SK-N-SH treated with all-trans-retinoic acid at 6 μM for 48 hours (cell line): ENCODE data around the gene ZCCHC24.

ENCODE experiments used
- TOX ChIP-seq: fragments of 250-450 bp; sonication (Bioruptor Pico); IDR thresholded peaks from 2 replicates; pipeline ENCODE4 v1.8.0; 2021; ENCODE audit warnings: mild to moderate bottlenecking, moderate library complexity, borderline replicate concordance
- ZFP30 ChIP-seq: fragments of 450-650 bp; formaldehyde crosslinking; IDR thresholded peaks from 2 replicates; pipeline ENCODE4 v1.5.0; 2022; ENCODE audit warnings: mild to moderate bottlenecking, moderate library complexity

GRCh38 chr10:79340646-79341244 lies 104.7 kb downstream of the ZCCHC24 start:
- TF ChIP-seq ZFP30 (CRISPR knock-in tag) (no peak), TOX (CRISPR knock-in tag) (no peak)
